Measurements from ENCODE around the gene STAMBPL1. TPM values are rescaled to one million over a fixed set of nuclear protein-coding genes. Genes with fewer than 3 reads are reported as not detected.

STAMBPL1 gene
- polyA plus RNA-seq, 1 of the 3 experiments (the other 2 are of a cell fraction) = 25.1 TPM

GRCh38 chr10:88944813-88945212 is 64.8 kb downstream of the STAMBPL1 start:
- H3K4me2 ChIP-seq = no peak overlapping the region
- DNase-seq = no peak
- POLR2A ChIA-PET = no interaction called here
- H2AFZ ChIP-seq (ENCODE audit: low read depth) = no peak overlapping the region
- H3K27me3 ChIP-seq (ENCODE audit: insufficient read depth) = no peaks in the 10 kb centered on the region
- no peak overlapping the region for H3K27ac ChIP-seq (ENCODE audit: low read depth in 2 of 2, low read length in 1 of 2)
- no peaks in the 10 kb centered on the region for H3K9me3 ChIP-seq
- no peaks in the 10 kb centered on the region for H3K9me2 ChIP-seq
- no peak overlapping the region for H3K9ac ChIP-seq
- CTCF ChIA-PET = interaction anchor here (0.9 to 7.1 kb wide), 7 partner anchors 31 to 273 kb away, joined by 3 to 41 read pairs (median 5); no protein-coding TSS in a partner anchor
- 94% methylated on average over 3 of the region's 3 CpGs for WGBS (ENCODE audit: low lambda C conversion rate)
- TF ChIP-seq YY1 (IDR thresholded peaks at IDR 0.05; ENCODE audit: low read depth) (no peak), FOSL2 (IDR thresholded peaks at IDR 0.05; ENCODE audit: borderline replicate concordance, low read depth) (no peak), IRF3 (IDR thresholded peaks at IDR 0.05; ENCODE audit: low read depth, low read length) (no peak), ELF1 (IDR thresholded peaks at IDR 0.05) (no peak), GATA2 (CRISPR knock-in tag; IDR thresholded peaks at IDR 0.05) (no peak), RFX5 (IDR thresholded peaks at IDR 0.05; ENCODE audit: low read length) (no peak), FOXM1 (IDR thresholded peaks at IDR 0.05; ENCODE audit: low read depth) (no peak)
- TF ChIP-seq, protein P1, sequence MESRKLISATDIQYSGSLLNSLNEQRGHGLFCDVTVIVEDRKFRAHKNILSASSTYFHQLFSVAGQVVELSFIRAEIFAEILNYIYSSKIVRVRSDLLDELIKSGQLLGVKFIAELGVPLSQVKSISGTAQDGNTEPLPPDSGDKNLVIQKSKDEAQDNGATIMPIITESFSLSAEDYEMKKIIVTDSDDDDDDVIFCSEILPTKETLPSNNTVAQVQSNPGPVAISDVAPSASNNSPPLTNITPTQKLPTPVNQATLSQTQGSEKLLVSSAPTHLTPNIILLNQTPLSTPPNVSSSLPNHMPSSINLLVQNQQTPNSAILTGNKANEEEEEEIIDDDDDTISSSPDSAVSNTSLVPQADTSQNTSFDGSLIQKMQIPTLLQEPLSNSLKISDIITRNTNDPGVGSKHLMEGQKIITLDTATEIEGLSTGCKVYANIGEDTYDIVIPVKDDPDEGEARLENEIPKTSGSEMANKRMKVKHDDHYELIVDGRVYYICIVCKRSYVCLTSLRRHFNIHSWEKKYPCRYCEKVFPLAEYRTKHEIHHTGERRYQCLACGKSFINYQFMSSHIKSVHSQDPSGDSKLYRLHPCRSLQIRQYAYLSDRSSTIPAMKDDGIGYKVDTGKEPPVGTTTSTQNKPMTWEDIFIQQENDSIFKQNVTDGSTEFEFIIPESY (IDR thresholded peaks at IDR 0.05; ENCODE audit: borderline replicate concordance, low read depth) = no peak
- H3K4me1 ChIP-seq (ENCODE audit: control insufficient read depth in 1 of 2, insufficient read depth in 2 of 2, low read depth in 1 of 2, low read length in 1 of 2) = peaks cover 6 to 8% of the 10 kb centered on the region in 2 experiments; a peak in 3 of 4 replicates
- H3K79me2 ChIP-seq (ENCODE audit: insufficient read depth) = peaks cover 20% of the 10 kb centered on the region; the same call in 1 of the 2 replicates
- peaks cover under 1% of the 10 kb centered on the region for H3F3A ChIP-seq (replicated peaks; ENCODE audit: insufficient read depth)
- H4K20me1 ChIP-seq (ENCODE audit: insufficient read depth) = no peaks in the 10 kb centered on the region
- no peak overlapping the region for H3K4me3 ChIP-seq (ENCODE audit: low read depth in 2 of 2, low read length in 1 of 2)
- peaks cover 21 to 43% of the 10 kb centered on the region in 2 experiments for H3K36me3 ChIP-seq (replicated peaks in 1 of 2; ENCODE audit: control insufficient read depth in 1 of 2, insufficient read depth in 2 of 2, low read length in 1 of 2)

DNA sequence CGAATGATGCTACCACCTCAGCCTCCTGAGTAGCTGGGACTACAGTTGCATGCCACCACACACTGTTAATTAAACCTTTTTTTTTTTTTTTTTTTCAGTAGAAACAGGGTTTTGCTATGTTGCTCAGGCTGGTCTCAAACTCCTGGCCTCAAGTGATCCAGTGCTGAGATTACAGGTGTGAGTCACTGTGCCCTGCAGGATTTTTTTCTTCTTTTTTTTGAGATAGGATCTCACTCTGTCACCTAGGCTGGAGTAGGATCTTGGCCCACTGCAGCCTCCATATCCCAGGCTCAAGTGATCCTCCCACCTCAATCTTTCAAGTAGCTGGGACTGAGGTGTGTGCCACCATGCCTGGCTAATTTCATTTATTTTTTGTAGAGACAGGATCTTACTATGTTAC is 66.2 kb downstream of the STAMBPL1 start:
- ChIA-PET CTCF (interaction anchor here (1.1 to 7.1 kb wide), 5 partner anchors 84 to 272 kb away, joined by 3 to 41 read pairs (median 7); no protein-coding TSS in a partner anchor), POLR2A (no interaction called here)
- peaks cover 14% of the 10 kb centered on the region for H3F3A ChIP-seq (replicated peaks; ENCODE audit: insufficient read depth)
- no peaks in the 10 kb centered on the region for H4K20me1 ChIP-seq (ENCODE audit: insufficient read depth)
- H3K4me3 ChIP-seq (ENCODE audit: low read depth in 2 of 2, low read length in 1 of 2) = no peak overlapping the region
- H3K9me2 ChIP-seq = no peaks in the 10 kb centered on the region
- H3K9me3 ChIP-seq = no peaks in the 10 kb centered on the region
- no peak overlapping the region for H3K4me2 ChIP-seq
- peaks cover 19 to 21% of the 10 kb centered on the region in 2 experiments; a peak in 3 of 4 replicates for H3K4me1 ChIP-seq (ENCODE audit: control insufficient read depth in 1 of 2, insufficient read depth in 2 of 2, low read depth in 1 of 2, low read length in 1 of 2)
- no peak overlapping the region for H3K27ac ChIP-seq (ENCODE audit: low read depth in 2 of 2, low read length in 1 of 2)
- no peaks in the 10 kb centered on the region for H3K27me3 ChIP-seq (ENCODE audit: insufficient read depth)
- no peak for DNase-seq
- H2AFZ ChIP-seq (ENCODE audit: low read depth) = no peak overlapping the region
- no peak overlapping the region for H3K9ac ChIP-seq
- H3K79me2 ChIP-seq (ENCODE audit: insufficient read depth) = peaks cover 27% of the 10 kb centered on the region; the same call in 1 of the 2 replicates
- H3K36me3 ChIP-seq (replicated peaks in 1 of 2; ENCODE audit: control insufficient read depth in 1 of 2, insufficient read depth in 2 of 2, low read length in 1 of 2) = peaks cover 18 to 30% of the 10 kb centered on the region in 2 experiments
- 100% methylated on average over 1 of the region's 1 CpG for WGBS (ENCODE audit: low lambda C conversion rate)
- TF ChIP-seq, protein P1 (IDR thresholded peaks at IDR 0.05; ENCODE audit: borderline replicate concordance, low read depth) = no peak
- TF ChIP-seq, protein P2, sequence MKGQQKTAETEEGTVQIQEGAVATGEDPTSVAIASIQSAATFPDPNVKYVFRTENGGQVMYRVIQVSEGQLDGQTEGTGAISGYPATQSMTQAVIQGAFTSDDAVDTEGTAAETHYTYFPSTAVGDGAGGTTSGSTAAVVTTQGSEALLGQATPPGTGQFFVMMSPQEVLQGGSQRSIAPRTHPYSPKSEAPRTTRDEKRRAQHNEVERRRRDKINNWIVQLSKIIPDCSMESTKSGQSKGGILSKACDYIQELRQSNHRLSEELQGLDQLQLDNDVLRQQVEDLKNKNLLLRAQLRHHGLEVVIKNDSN (IDR thresholded peaks at IDR 0.05; ENCODE audit: borderline replicate concordance, low read depth) = no peak
- TF ChIP-seq USF2 (IDR thresholded peaks at IDR 0.05; ENCODE audit: borderline replicate concordance, low read depth, low read length) (no peak), RCOR1 (IDR thresholded peaks at IDR 0.05; ENCODE audit: low read length) (no peak), TEAD4 (IDR thresholded peaks at IDR 0.05; ENCODE audit: borderline replicate concordance, insufficient read depth) (no peak), IRF3 (IDR thresholded peaks at IDR 0.05; ENCODE audit: low read depth, low read length) (no peak), TCF12 (IDR thresholded peaks at IDR 0.05) (no peak), FOXM1 (IDR thresholded peaks at IDR 0.05; ENCODE audit: low read depth) (no peak), ELF1 (IDR thresholded peaks at IDR 0.05) (no peak), CHD2 (IDR thresholded peaks at IDR 0.05; ENCODE audit: low read length, partially characterized antibody) (no peak), CTCF (IDR thresholded peaks at IDR 0.05) (no peak), YY1 (IDR thresholded peaks at IDR 0.05; ENCODE audit: low read depth) (no peak), RXRA (IDR thresholded peaks at IDR 0.05; ENCODE audit: borderline replicate concordance, low read depth) (no peak)

Data from SK-N-SH (cell line).